PC-3 (cell line): ENCODE data around the gene POMP.

Source experiments
- EZH2 ChIP-seq: fragments of 300-600 bp; sonication (generic); IDR thresholded peaks from one replicate; pipeline ENCODE4 v1.6.1; 2017; ENCODE audit warnings: antibody characterized with exemption, mild to moderate bottlenecking, low read length; ENCODE audit not compliant: unreplicated experiment
- EZH2phosphoT487 ChIP-seq: fragments of 300-600 bp; sonication (generic); IDR thresholded peaks from 2 replicates; pipeline ENCODE4 v1.6.1; 2018; ENCODE audit warnings: mild to moderate bottlenecking, antibody characterized with exemption, low read length, borderline replicate concordance

- no peak for TF ChIP-seq EZH2
- no peak for TF ChIP-seq EZH2phosphoT487
Measured at GRCh38 chr13:28678809-28679208, 19.9 kb downstream of the POMP start.
